ENCODE results near the gene MACROD2.
"Not testable (repeated sequence)": the region's sequence is repeated elsewhere in the genome, so short reads cannot be mapped to it uniquely, and the experiment has no call there.

The MACROD2 gene

DNA sequence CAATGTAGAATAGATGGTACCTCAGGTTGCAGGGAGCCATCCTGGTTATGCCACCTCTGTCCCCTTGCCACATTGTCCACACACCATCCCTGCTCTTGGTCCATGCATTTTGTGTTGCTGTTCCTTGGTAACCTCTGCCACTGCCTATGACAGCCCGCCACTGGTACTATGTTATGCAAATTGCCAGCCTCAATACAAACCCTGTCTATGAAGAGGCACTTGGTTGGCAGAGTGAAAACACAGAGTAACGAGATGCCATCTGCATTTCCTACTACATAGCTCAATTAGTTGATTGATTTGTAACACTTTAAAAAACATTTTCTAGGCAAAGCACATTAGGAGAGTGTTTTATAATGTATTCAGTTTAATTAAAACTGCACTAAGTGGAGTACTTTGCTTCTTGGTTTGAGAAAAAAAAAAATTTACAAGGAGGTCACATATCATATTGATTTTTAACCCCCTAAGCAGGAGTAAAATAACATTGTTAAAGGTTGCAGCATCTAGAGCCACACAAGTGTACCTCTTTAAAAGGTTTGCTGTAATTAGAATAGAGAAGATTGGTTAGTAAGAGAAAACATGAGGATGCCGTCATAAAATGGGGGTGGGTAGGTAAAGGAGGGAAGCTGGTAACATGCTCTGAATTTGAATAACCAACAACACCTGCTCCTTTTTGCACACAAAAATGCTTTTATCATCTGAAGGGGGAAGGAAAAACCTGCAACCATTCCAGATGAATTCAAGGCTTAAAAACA is 1760.9 kb downstream of the MACROD2 start:
- no peak for DNase-seq

DNA sequence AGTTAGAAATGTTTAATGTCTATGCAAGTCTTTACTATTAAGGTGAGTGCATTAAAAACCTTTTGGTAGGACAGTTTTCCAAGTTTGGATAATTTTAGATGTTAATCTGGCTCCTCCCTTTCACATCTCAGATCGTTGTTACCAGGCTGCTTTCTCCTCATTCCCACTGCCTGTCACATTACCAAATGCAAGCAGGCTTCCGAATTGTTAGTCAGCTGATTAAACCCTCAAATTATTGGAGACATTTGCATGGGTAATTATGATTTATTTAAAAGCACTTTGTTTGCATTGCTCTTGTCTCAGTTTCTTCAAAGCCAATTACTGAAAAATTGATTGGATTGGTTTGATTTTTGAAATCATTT is 1761.4 kb downstream of the MACROD2 start:
- no peak for DNase-seq

DNA sequence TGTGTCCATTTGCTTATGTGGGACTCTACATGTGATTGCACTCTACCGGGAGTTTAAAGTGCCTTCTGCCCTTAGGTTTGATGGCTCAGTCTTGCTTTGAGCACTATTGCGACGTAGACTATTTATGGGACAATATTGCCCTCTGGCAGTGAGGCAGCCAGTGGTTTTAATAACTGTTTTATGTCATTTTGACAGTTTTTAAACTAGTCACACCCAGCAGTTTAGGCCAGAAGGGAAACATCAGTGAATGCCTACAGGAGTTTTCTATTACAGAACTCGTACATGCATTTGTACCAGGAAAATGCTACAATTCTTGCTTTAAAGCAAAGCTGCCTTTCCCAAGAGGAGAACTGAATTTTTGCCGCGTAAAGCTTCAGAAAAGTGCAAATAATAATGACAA is 1764.3 kb downstream of the MACROD2 start:
- DNase-seq: peak; percentile 23

DNA sequence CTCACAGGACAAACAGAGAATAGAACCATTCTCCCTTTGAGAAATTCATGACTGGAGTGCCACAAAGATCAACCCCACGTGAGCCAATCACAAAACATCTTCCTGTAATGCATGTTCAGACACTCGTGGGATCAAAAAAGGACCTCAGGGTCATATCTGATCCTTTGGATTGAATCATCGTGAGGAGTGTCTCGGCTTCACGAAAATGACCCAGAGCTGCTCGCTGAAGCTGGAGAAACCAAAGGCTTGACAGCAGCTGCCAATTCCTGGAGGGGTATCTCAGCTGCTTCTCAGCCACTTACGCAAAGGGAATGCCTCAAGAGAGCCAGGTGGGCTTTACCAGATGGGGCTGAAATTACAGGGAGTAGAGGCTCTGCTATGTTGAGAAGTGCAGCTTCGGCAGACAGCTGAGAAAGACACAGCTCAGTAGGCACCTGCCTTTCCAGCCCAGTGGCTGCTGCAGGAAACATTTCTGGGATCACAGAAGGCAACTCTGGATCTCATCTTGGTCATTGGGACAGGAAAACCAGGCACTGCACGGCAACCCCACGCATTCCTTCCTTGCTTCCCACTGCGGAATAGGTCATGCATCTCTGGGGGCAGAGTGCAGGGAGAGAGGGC is 1764.8 kb downstream of the MACROD2 start:
- peak; percentile 69 for DNase-seq

DNA sequence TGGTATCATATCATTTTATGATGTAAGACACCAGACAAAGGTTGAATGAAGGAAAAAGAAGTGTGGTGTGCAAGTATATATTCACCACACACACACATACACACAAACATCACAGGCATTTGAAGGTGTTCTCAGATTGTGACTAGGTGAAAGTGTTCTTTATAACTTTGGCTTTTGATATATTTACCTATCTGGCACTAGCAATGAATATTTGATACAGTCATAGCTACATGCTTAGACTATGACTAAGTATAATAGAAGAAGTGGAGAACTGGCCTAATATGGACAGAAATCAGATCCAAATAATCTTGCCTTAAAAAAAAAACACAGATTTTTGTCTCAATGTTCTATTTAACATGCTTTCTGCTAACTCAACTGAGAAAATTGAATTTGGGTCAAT is 1768.0 kb downstream of the MACROD2 start:
- no peak for DNase-seq

DNA sequence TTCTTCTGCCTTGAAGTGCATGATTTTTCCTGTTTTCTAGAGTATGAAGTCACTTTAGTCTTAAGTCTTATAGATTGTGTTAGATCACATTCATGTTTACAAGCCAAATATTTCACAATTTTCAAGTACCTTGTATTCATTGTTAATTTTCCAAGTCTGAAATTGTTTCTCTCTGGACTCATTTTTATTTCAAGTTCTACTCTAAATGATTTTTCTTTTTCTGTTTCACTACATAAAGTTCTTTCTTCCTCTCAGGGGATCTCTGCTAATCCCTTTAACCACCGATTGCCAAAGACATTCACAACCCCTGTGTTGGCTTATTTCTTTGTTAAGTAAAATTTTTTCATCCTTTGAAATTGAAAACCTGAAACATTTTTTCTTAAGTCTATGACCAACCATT is 1772.3 kb downstream of the MACROD2 start:
- no peak for DNase-seq

DNA sequence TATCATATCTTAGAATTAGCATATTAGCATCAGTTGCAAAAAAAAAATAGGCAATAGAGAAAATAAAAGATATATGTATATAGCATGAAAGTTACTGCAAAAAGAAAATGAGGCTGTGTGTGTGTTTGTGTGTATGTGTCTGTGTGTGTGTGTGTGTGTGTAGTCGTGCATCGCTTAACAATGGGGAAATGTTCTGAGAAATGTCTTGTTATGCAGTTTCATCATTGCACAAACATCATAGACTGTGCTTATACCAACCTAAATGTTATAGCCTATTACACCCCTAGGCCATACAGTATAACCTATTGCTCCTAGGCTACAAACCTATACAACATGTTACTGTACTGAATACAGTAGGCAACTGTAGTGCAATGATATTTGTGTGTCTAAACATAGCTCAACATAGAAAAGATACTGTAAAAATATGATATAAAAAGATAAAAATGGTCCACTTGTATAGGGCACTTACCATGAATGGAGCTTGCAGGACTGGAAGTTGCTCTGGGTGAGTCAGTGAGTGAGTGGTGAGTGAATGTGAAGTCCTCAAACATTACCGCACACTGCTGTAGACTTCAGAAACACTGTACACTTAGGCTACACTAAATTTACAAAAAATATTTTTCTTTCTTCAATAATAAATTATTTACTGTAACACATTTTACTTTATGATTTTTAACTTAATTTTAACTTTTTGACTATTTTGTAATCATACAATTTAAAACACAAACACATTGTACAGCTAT is 1772.9 kb downstream of the MACROD2 start:
- no peak for DNase-seq

DNA sequence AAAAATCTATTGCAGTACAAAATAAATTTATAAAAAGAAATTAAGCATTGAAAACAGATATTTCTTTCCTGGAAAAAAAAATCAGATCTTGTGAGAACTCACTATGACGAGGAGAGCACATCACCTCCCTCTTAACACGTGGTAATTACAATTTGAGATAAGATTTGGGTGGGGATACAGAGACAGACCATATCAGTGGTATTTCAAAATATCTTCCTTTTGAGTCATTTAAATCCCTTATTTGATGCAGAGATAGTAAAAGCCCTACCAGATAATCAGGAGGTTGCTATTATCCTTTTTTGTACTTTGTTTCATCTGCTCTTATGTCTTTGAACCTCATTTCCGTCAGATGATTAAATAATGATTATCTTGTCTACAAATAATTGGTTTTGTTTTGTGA is 1777.5 kb downstream of the MACROD2 start:
- DNase-seq: no peak

DNA sequence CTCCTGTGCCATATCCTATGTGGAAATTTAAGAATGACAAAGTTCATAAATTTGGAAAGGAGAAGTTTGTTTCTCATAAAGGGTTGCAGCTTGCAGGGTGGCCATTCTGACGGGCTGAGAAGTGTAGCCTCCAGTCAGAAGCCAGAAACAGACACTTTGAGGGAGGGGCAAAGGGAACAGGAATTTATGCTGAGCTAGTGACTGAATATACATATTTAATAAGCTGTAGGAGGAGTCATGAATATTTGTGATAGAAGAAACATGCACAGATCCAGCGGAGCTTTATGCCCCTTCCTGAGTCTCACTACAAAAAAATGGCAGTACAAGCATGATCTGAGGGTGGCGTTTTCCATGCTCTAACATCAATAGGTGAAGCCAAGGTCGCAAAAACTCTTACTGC is 1779.6 kb downstream of the MACROD2 start:
- no peak for DNase-seq

DNA sequence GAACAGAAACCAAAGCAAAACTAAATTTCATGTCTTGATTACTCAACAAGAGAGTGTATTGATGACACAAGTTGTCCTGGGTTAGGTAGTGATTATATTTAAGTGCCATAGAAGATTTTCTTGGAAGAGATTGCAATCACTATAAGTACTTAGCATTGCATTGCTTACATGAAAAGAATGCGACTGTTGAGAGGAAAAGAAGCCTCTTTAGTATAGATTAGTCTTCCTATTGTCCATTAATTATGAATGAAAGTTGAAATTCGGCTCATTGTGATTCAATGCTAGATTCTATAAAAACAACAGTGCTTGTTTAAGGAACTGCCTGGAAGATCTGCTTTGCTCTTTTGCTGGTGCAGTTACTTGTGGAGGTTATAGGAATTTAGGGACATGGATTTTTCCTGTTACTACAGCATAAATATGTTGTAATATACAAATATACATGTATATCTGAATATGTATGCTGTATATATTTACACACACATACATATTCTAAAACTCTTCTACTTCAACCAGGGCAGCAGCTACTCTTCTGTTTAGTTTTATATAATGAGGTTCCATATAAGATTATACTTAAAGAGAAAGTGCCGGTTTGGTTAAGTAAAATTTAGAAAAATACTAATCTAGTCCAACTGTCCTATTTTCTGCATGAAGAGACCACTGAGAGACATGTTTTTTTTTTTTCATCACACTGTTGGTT is 1781.6 kb downstream of the MACROD2 start:
- DNase-seq: no peak

DNA sequence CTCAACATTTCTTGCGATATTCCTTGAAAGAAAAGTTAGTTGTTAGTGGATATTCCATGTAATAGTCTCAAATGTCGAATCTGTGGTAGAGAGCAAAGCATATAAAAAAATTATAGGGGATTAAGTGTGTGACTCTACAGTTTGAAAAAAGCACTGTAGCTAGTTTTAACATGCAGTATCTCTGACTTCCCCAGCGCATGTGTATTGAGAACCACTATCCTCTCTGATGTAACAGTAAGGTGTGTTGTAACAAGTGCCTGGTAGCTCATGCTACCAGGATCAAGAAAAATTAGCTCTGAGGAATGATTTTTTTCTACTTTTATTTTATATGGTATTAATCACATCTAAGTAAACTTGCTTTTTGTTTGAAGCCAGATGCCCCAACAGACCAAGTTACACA is 1788.7 kb downstream of the MACROD2 start:
- DNase-seq: no peak

DNA sequence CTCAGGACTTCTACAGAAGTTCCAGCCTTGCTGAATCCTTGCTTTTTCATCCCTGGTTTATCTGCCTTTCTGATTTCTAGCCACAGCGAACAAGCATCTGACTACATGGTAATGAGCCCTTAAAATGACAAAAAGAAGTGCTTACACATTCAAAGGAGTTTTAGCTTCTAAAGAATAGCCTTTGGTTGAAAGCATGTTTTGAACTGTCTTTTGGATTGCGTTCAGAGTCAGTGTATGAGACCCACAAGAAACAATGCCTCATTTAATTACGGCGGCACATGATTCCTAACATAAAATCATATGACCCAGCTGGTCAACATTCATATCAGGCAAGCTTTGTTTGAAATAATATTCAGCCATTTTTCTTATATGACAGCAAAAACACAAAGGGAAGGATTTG is 1793.8 kb downstream of the MACROD2 start:
- no peak for DNase-seq

DNA sequence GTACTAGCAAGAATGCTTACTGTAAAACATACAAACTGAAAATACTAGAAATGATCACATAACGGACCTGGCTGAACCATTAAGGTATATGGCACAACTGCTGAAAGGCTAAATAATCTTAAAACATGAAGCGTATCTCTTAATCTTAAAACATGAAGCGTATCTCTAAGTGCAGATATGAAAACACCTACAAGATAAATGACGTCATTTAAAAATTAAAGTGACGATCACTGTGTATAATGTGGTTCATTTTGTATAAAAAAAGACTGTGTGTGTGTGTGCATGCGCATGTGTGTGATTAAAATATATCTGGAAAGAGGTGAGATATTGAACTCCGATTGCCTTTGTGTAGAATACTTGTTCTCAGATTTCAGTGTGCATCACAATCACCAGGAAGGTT is 1797.5 kb downstream of the MACROD2 start:
- DNase-seq: no peak

DNA sequence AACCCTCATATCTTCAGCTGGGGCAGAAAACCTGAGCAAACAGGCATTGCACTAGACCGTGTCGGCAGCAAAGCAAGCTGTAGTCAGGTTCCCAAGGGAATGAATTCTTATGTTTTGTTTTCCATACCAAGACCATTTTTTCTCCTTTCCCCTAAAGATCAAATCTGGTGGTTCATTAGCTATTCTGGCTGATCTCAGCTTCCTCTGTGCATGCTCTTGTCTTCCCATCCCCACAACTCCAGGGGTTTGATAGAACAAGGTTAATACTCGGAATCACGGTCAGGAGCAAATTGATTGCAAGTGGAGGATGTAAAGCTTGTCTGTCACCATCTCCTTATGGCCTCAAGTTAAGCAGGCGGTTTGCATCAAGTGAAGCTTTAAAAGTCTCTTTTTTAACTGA is 1799.1 kb downstream of the MACROD2 start:
- DNase-seq: no peak

DNA sequence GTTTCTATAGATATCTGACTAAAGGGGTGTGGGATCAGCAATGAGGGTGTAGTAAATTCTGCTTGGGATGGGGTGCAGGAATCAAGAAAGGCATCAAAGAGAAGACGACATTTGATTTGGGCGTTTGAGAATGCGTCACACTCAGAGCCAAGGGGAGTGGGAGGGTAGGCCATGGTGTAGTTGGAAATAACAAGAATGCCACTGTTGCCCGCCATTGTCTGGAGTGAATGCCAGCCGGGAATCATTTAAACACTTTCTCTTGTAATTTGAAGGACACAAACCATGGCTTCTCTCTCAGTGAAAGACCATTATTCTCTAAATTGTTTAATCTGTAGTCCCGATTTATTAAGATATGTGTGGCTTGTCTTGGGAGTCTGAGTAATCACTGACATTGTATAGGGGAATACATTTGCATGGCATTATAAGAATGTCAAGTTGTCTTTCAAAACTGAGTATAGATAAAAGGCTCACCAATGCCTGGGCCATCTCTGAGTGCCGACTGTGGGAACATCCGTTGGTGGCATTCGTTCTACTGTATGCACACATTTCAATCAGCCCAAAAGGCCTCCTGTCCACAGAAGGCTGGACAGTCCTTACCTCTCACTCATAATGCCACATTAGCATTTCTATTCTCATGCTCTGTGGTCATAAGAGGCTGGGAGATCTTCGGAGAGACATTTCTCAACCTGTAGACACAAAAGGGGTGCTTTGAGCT is 1800.1 kb downstream of the MACROD2 start:
- DNase-seq: no peak

DNA sequence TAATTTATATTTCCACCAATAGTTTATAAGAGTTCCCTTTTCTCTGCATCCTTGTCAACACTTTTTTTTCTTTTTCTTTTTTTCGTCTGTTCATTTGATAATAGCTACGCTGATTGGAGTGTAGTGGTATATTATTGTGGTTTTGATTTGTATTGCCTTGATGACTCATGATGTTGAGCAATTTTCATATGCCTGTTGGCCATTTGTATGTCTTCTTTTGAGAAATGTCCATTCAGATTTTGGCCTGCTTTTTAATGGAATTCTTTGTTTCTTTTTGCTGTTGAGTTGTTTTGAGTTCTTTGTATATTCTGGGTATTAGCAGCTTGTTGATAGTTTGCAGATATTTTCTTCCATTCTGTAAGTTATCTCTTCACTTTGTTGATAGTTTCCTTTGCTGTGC is 1804.6 kb downstream of the MACROD2 start:
- no peak for DNase-seq

DNA sequence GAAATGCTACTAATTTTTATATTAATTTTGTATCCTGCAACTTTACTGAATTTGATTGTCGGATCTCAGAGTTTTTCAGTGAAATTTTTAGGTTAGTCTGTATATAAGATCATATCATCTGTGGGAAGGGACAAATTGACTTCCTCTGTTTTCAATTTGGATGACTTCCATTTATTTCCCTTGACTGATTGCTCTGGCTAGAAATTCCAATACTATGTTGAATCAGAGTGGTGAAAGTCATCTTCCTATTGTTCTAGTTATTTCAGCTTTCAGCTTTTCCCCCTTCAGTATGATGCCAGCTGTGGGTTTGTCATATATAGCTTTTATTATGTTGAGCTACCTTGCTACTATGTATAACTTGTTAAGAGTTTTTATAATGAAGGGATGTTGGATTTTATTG is 1806.7 kb downstream of the MACROD2 start:
- no peak for DNase-seq

DNA sequence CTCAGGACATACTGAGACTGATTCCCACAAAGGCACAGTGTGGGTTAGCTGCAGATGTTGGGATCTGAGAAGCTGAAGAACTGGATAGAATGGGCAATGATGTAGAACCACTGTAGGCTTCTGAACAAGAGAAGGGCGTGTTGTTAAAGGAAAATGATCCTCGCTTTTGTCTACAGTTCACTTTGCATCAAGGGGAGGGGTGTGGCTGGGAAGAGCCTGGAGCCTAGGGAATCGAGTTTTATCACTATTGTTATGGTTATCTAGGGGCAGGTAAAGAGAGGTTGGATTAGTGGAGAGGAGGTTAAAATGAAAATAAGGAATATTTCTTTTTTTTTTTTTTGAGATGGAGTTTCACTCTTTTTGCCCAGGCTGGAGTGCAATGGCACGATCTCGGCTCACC is 1809.8 kb downstream of the MACROD2 start:
- DNase-seq: no peak

DNA sequence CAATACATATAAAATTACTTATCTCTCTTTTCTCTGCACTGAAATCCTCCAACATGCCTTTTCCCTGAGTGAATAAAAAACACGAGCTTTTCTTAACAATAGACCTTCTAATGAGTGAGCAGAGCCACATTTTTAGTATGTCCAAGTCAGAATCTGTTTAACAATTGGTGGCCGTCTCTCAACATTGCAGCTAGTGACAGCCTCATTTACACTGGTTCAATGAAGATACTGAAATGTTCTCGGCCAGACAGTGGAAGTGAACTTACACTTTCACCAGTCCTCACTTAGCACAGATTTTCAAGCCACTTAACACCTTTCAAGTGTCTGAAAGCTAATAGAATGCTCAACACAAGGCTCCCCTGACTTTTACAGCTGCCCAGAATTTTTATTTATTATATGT is 1810.8 kb downstream of the MACROD2 start:
- no peak for DNase-seq

DNA sequence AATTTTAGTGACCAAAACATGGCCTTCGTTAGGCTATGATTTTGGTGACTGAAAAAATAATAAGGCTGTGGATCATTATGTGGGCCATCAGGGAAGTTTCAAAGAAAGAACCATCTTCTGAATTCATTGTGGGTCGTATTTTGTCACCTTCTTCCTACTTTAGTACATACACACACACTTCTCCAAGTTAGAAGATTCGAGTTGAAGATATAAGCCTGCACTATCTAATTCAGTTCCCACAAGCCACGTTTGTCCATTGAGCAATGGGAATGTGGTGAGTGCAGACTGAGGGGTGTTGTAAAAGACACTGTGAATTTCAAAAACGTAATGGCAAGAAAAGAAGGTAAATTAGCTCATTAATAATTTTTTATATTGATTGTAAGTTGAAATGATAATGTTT is 1812.0 kb downstream of the MACROD2 start:
- DNase-seq: no peak

DNA sequence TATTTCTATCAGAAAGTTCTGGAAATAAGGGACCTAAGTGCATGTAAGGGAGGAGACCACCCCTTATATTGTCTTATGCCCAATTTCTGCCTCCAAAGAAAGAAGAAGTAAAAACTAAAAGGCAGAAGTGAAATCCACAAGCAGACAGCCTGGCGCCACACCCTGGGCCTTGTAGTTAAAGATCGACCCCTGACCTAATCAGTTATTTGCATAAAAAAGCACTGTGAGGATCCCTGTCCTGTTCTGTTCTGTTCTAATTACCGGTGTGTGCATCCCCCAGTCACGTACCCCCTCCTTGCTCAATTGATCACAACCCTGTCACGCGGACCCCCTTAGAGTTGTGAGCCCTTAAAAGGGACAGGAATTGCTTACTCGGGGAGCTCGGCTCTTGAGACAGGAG is 1812.5 kb downstream of the MACROD2 start:
- DNase-seq: not testable (repeated sequence)

DNA sequence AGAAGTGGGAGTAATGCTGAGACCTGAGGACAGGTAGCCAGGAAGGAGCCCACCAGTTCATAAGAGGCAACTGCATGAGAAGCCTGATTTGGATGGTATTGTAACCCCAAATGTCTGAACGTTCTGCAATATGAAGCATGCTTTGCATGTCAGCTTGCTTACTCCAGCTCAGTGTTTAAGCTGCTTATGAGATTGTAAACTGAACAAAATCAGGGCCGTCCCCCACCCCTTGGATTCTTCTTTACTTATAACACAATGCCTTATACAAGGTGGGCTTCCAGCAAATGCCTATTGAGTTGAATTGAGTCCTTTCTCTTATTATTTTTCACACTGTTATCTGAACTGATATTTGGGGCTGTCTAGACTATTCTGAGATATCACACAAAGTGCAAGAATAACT is 1816.6 kb downstream of the MACROD2 start:
- no peak for DNase-seq

DNA sequence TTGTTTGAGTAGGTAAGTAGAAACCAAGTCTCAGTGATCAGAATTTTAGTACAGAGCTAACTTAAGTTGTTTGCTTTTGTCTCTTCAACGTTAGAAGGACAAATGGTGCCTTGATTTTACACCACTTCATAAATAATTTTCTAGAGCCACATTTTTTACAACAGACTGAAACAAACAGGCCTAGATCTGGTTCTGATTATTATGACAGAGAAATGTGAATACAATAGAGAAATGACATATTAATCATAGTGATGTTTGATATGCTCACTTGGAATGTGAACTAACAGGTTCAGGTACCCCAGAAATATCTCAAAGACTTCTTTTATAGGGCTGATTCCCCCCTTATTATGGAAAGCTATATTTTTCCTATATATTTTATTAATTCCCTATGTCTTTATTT is 1817.4 kb downstream of the MACROD2 start:
- DNase-seq: no peak
